ENCODE data around the gene UTP4. TPM values are rescaled to one million over a fixed set of nuclear protein-coding genes. Genes with fewer than 3 reads are reported as not detected.

The UTP4 gene
- total RNA-seq, 2 experiments from 2014 or later: 62.6 to 69.8 TPM

GRCh38 chr16:69112285-69113129 is 19.9 kb upstream of the UTP4 start:
- Mint-ChIP-seq H3K27ac (no peak overlapping the region), H3K4me3 (no peak overlapping the region), H3K36me3 (ENCODE audit: low read depth) (peaks cover 15% of the 10 kb centered on the region), H3K4me1 (ENCODE audit: low read depth) (peaks cover 7% of the 10 kb centered on the region), H3K27me3 (ENCODE audit: low read depth) (peaks cover 6% of the 10 kb centered on the region), H3K9me3 (no peaks in the 10 kb centered on the region)
- CTCF ChIA-PET: interaction anchor here (0.5 to 6.3 kb wide), 13 partner anchors 12 to 584 kb away, joined by 3 to 36 read pairs (median 4); partner anchors contain the start of gene TANGO6
- DNase-seq: peak; percentile 65
- intact Hi-C loops (cut with micrococcal nuclease): loop anchor here (1.0 kb wide), 1 partner anchor 175 kb away; no protein-coding TSS in a partner anchor

- intact Hi-C loops (cut with micrococcal nuclease): no loop called here
- peaks cover under 1% of the 10 kb centered on the region for H3K4me1 Mint-ChIP-seq (ENCODE audit: low read depth)
- H3K36me3 Mint-ChIP-seq (ENCODE audit: low read depth): peaks cover 19% of the 10 kb centered on the region
- H3K9me3 Mint-ChIP-seq: no peaks in the 10 kb centered on the region
- H3K27me3 Mint-ChIP-seq (ENCODE audit: low read depth): peaks cover under 1% of the 10 kb centered on the region
- CTCF ChIA-PET: interaction anchor here (0.5 to 6.3 kb wide), 16 partner anchors 11 to 788 kb away, joined by 3 to 36 read pairs (median 4); partner anchors contain the start of gene TANGO6
- H3K27ac Mint-ChIP-seq: no peak overlapping the region
- H3K4me3 Mint-ChIP-seq: no peak overlapping the region
- no peak for DNase-seq
These were observed 19.2 kb upstream of the UTP4 start for GRCh38 chr16:69113216-69113615.

GRCh38 chr16:69114346-69114975 is 18.0 kb upstream of the UTP4 start:
- Mint-ChIP-seq H3K27me3 (ENCODE audit: low read depth) (no peaks in the 10 kb centered on the region), H3K36me3 (ENCODE audit: low read depth) (peaks cover 25% of the 10 kb centered on the region), H3K4me1 (ENCODE audit: low read depth) (no peaks in the 10 kb centered on the region), H3K27ac (no peak overlapping the region), H3K4me3 (no peak overlapping the region), H3K9me3 (no peaks in the 10 kb centered on the region)
- no peak for DNase-seq
- CTCF ChIA-PET: interaction anchor here (0.6 to 6.3 kb wide), 5 partner anchors 10 to 596 kb away, joined by 3 to 36 read pairs (median 5); no protein-coding TSS in a partner anchor
- intact Hi-C loops (cut with micrococcal nuclease): no loop called here

GRCh38 chr16:69114976-69115355 is 17.5 kb upstream of the UTP4 start:
- H3K4me1 Mint-ChIP-seq (ENCODE audit: low read depth): no peaks in the 10 kb centered on the region
- no peak for DNase-seq
- CTCF ChIA-PET: interaction anchor here (0.6 to 6.3 kb wide), 2 partner anchors 10 to 596 kb away, joined by 5 to 36 read pairs; no protein-coding TSS in a partner anchor
- no peak overlapping the region for H3K27ac Mint-ChIP-seq
- H3K36me3 Mint-ChIP-seq (ENCODE audit: low read depth): peaks cover 20% of the 10 kb centered on the region
- H3K27me3 Mint-ChIP-seq (ENCODE audit: low read depth): no peaks in the 10 kb centered on the region
- no peaks in the 10 kb centered on the region for H3K9me3 Mint-ChIP-seq
- H3K4me3 Mint-ChIP-seq: no peak overlapping the region
- intact Hi-C loops (cut with micrococcal nuclease): no loop called here

GRCh38 chr16:69115361-69115760 is 17.1 kb upstream of the UTP4 start:
- Mint-ChIP-seq H3K4me3 (no peak overlapping the region), H3K4me1 (ENCODE audit: low read depth) (no peaks in the 10 kb centered on the region), H3K36me3 (ENCODE audit: low read depth) (peaks cover 22% of the 10 kb centered on the region), H3K27ac (no peak overlapping the region), H3K9me3 (no peaks in the 10 kb centered on the region), H3K27me3 (ENCODE audit: low read depth) (no peaks in the 10 kb centered on the region)
- intact Hi-C loops (cut with micrococcal nuclease): no loop called here
- no peak for DNase-seq
- CTCF ChIA-PET: interaction anchor here (6.3 kb wide), 1 partner anchor 9 kb away, joined by 36 read pairs; no protein-coding TSS in a partner anchor

- no peak for DNase-seq
- no peaks in the 10 kb centered on the region for H3K9me3 Mint-ChIP-seq
- intact Hi-C loops (cut with micrococcal nuclease): no loop called here
- H3K4me1 Mint-ChIP-seq (ENCODE audit: low read depth): no peaks in the 10 kb centered on the region
- peaks cover 26% of the 10 kb centered on the region for H3K36me3 Mint-ChIP-seq (ENCODE audit: low read depth)
- H3K4me3 Mint-ChIP-seq: no peak overlapping the region
- no peak overlapping the region for H3K27ac Mint-ChIP-seq
- H3K27me3 Mint-ChIP-seq (ENCODE audit: low read depth): no peaks in the 10 kb centered on the region
- CTCF ChIA-PET: interaction anchor here (1.6 to 6.3 kb wide), 2 partner anchors 9 to 35 kb away, joined by 3 to 36 read pairs; no protein-coding TSS in a partner anchor
These were observed 16.6 kb upstream of the UTP4 start for GRCh38 chr16:69115837-69116236.

- no peaks in the 10 kb centered on the region for H3K9me3 Mint-ChIP-seq
- intact Hi-C loops (cut with micrococcal nuclease): no loop called here
- DNase-seq: no peak
- CTCF ChIA-PET: interaction anchor here (1.6 to 6.3 kb wide), 2 partner anchors 8 to 35 kb away, joined by 3 to 36 read pairs; no protein-coding TSS in a partner anchor
- peaks cover 28% of the 10 kb centered on the region for H3K36me3 Mint-ChIP-seq (ENCODE audit: low read depth)
- H3K27ac Mint-ChIP-seq: no peak overlapping the region
- H3K27me3 Mint-ChIP-seq (ENCODE audit: low read depth): no peaks in the 10 kb centered on the region
- H3K4me1 Mint-ChIP-seq (ENCODE audit: low read depth): no peaks in the 10 kb centered on the region
- H3K4me3 Mint-ChIP-seq: no peak overlapping the region
These were observed 16.1 kb upstream of the UTP4 start for GRCh38 chr16:69116256-69116875.

GRCh38 chr16:69116906-69117305 is 15.5 kb upstream of the UTP4 start:
- H3K36me3 Mint-ChIP-seq (ENCODE audit: low read depth): peaks cover 29% of the 10 kb centered on the region
- H3K27ac Mint-ChIP-seq: no peak overlapping the region
- no peaks in the 10 kb centered on the region for H3K4me1 Mint-ChIP-seq (ENCODE audit: low read depth)
- no peak overlapping the region for H3K4me3 Mint-ChIP-seq
- H3K9me3 Mint-ChIP-seq: no peaks in the 10 kb centered on the region
- intact Hi-C loops (cut with micrococcal nuclease): no loop called here
- no peaks in the 10 kb centered on the region for H3K27me3 Mint-ChIP-seq (ENCODE audit: low read depth)
- CTCF ChIA-PET: interaction anchor here (1.6 kb wide), 1 partner anchor 34 kb away, joined by 3 read pairs; no protein-coding TSS in a partner anchor
- DNase-seq: no peak

- no peaks in the 10 kb centered on the region for H3K9me3 Mint-ChIP-seq
- no peak overlapping the region for H3K4me3 Mint-ChIP-seq
- intact Hi-C loops (cut with micrococcal nuclease): no loop called here
- CTCF ChIA-PET: interaction anchor here (0.6 kb wide), 1 partner anchor 272 kb away, joined by 4 read pairs; no protein-coding TSS in a partner anchor
- H3K27me3 Mint-ChIP-seq (ENCODE audit: low read depth): no peaks in the 10 kb centered on the region
- no peaks in the 10 kb centered on the region for H3K4me1 Mint-ChIP-seq (ENCODE audit: low read depth)
- DNase-seq: no peak
- H3K36me3 Mint-ChIP-seq (ENCODE audit: low read depth): peaks cover 28% of the 10 kb centered on the region
- no peak overlapping the region for H3K27ac Mint-ChIP-seq
These were observed 14.0 kb upstream of the UTP4 start for GRCh38 chr16:69118468-69118867.

- Mint-ChIP-seq H3K27ac (no peak overlapping the region), H3K4me1 (ENCODE audit: low read depth) (peaks cover under 1% of the 10 kb centered on the region), H3K27me3 (ENCODE audit: low read depth) (no peaks in the 10 kb centered on the region), H3K36me3 (ENCODE audit: low read depth) (peaks cover 29% of the 10 kb centered on the region), H3K9me3 (no peaks in the 10 kb centered on the region), H3K4me3 (no peak overlapping the region)
- intact Hi-C loops (cut with micrococcal nuclease): no loop called here
- CTCF ChIA-PET: interaction anchor here (0.9 kb wide), 1 partner anchor 11 kb away, joined by 3 read pairs; no protein-coding TSS in a partner anchor
- no peak for DNase-seq
These were observed 13.5 kb upstream of the UTP4 start for GRCh38 chr16:69118994-69119393.

GRCh38 chr16:69119536-69119935 is 12.9 kb upstream of the UTP4 start:
- Mint-ChIP-seq H3K4me3 (no peak overlapping the region), H3K4me1 (ENCODE audit: low read depth) (peaks cover 2% of the 10 kb centered on the region), H3K36me3 (ENCODE audit: low read depth) (peaks cover 31% of the 10 kb centered on the region), H3K9me3 (no peaks in the 10 kb centered on the region), H3K27me3 (ENCODE audit: low read depth) (no peaks in the 10 kb centered on the region), H3K27ac (no peak overlapping the region)
- CTCF ChIA-PET: interaction anchor here (0.9 kb wide), 1 partner anchor 12 kb away, joined by 3 read pairs; no protein-coding TSS in a partner anchor
- intact Hi-C loops (cut with micrococcal nuclease): no loop called here
- DNase-seq: no peak

All from activated naive CD4-positive, alpha-beta T cell treated with anti-CD3 and anti-CD28 coated beads for 36 hours (primary cell).